PC-3 (cell line): ENCODE data around the gene CACNG1. TPM values are rescaled to one million over a fixed set of nuclear protein-coding genes. Genes with fewer than 3 reads are reported as not detected.

Source experiments
- ATAC-seq: fragments of 200-7000 bp; cut with Tn5 transposase; 2 replicates; pipeline ENCODE4 v1.9.1; 2020; ENCODE audit warnings: mild to moderate bottlenecking, moderate library complexity
- BruUV-seq: library from RNA; stranded (reverse); fragments of 400-500 nt; replicated peaks from 2 replicates; lab custom pipeline; 2021; lab: Mats Ljungman, UMichigan
- CTCF ChIA-PET: fragments of 300-600 bp; sonication (Branson Sonifier 250); formaldehyde crosslinking; loops from one replicate; lab custom pipeline; 2022; ENCODE audit warnings: antibody characterized with exemption; lab: Charles Lee
- POLR2A ChIA-PET: fragments of 300-600 bp; sonication (Branson Sonifier 250); formaldehyde crosslinking; loops from one replicate; lab custom pipeline; 2022; ENCODE audit warnings: antibody characterized with exemption; ENCODE audit not compliant: unreplicated experiment; lab: Charles Lee
- DNase-seq: peaks from one replicate; pipeline ENCODE4 v3.0.0-alpha.2; 2015
- H2AFZ ChIP-seq: fragments of 300-600 bp; sonication (generic); 2 replicates; pipeline ENCODE4 v1.6.0; 2016; ENCODE audit warnings: antibody characterized with exemption, low read length
- H3F3A ChIP-seq: fragments of 300-600 bp; sonication (generic); one replicate; pipeline ENCODE4 v1.6.0; 2017; ENCODE audit warnings: antibody characterized with exemption, low read length, control low read depth, mild to moderate bottlenecking; ENCODE audit not compliant: unreplicated experiment
- H3K27ac ChIP-seq: fragments of 300-600 bp; sonication (generic); 2 replicates; pipeline ENCODE4 v1.5.1; 2016; ENCODE audit warnings: mild to moderate bottlenecking, low read length
- H3K27me3 ChIP-seq: fragments of 300-600 bp; sonication (generic); 2 replicates; pipeline ENCODE4 v1.6.1; 2016; ENCODE audit warnings: low read length, mixed read lengths
- H3K36me3 ChIP-seq: fragments of 300-600 bp; sonication (generic); 2 replicates; pipeline ENCODE4 v1.6.1; 2016; ENCODE audit warnings: low read depth, mixed run types, low read length, mixed read lengths
- H3K4me1 ChIP-seq: fragments of 300-600 bp; sonication (generic); 2 replicates; pipeline ENCODE4 v1.5.1; 2016; ENCODE audit warnings: low read length; ENCODE audit not compliant: insufficient read depth
- H3K4me2 ChIP-seq: fragments of 300-600 bp; sonication (generic); 2 replicates; pipeline ENCODE4 v1.6.0; 2016; ENCODE audit warnings: low read length
- H3K4me3 ChIP-seq: fragments of 300-600 bp; sonication (generic); 2 replicates; pipeline ENCODE4 v1.5.1; 2016; ENCODE audit warnings: mild to moderate bottlenecking, low read length, mixed read lengths
- H3K79me2 ChIP-seq: fragments of 300-600 bp; sonication (generic); 2 replicates; pipeline ENCODE4 v1.6.1; 2017; ENCODE audit warnings: low read length, mixed read lengths
- H3K9ac ChIP-seq: fragments of 300-600 bp; sonication (generic); 2 replicates; pipeline ENCODE4 v1.6.0; 2016; ENCODE audit warnings: mild to moderate bottlenecking, low read length
- H3K9me2 ChIP-seq: fragments of 300-600 bp; sonication (generic); replicated peaks from 2 replicates; pipeline ENCODE4 v1.6.1; 2016; ENCODE audit warnings: mixed run types, low read length, mixed read lengths
- H3K9me3 ChIP-seq: fragments of 300-600 bp; sonication (generic); 2 replicates; pipeline ENCODE4 v1.6.1; 2016; ENCODE audit warnings: low read length, mixed read lengths
- H4K20me1 ChIP-seq: fragments of 300-600 bp; sonication (generic); 2 replicates; pipeline ENCODE4 v1.6.1; 2016; ENCODE audit warnings: low read length, mixed read lengths
- EZH2 ChIP-seq: fragments of 300-600 bp; sonication (generic); IDR thresholded peaks from one replicate; pipeline ENCODE4 v1.6.1; 2017; ENCODE audit warnings: antibody characterized with exemption, mild to moderate bottlenecking, low read length; ENCODE audit not compliant: unreplicated experiment
- EZH2phosphoT487 ChIP-seq: fragments of 300-600 bp; sonication (generic); IDR thresholded peaks from 2 replicates; pipeline ENCODE4 v1.6.1; 2018; ENCODE audit warnings: mild to moderate bottlenecking, antibody characterized with exemption, low read length, borderline replicate concordance
- intact Hi-C: fragments of 100-400 bp; cut with micrococcal nuclease; formaldehyde crosslinking; loops from 2 replicates; pipeline ENCODE4 v1.9.0; 2023
- total RNA-seq: library from RNA; depleted of rRNA; stranded (reverse); fragments of >200 nt; gene quantifications from 2 replicates; pipeline ENCODE4 v1.2.3, GENCODE V29; 2014
- TF ChIP-seq, protein P1 (sequence below): fragments of 300-600 bp; sonication (generic); conservative IDR thresholded peaks from 2 replicates; pipeline ENCODE4 v1.5.1; 2017; ENCODE audit warnings: antibody characterized with exemption, low read depth, mild to moderate bottlenecking, low read length

CACNG1 gene
- total RNA-seq, 1 experiment from 2014 or later, result not detected

DNA sequence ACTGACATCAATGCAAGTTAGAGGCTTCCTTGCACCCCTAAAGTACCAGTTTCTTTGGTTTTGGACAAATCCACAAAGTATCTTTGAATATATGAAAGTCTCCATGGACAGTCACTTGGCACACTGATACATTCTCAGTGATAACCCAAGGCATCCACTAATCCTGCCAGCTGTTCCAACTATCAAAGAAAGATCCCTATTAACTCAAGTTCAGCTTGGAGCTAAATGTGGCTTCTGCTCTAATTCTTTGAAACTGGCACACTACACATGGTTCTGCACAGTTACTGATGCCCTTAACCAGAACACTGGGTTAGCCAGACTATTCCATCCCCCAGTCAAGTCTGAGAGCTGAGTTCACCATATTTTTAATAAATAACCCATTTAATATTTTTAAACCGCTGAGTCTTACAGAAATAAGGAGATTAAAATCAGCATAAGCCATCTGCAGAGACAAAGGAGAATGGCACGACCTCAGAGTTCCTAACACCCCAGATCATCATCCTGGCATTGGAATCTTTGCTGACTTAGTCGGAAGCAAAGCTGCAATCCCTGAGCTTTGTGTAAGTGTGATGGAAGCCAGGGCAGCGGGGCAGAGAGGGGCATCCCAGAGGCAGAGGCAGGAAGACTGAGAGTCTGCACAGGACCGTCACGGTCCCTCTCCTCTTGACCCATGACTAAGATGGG is 6.3 kb downstream of the CACNG1 start:
- Histone ChIP-seq H3K79me2 (no peaks in the 10 kb centered on the region), H3K4me1 (0 out of 2 replicates have a peak, but pooled peaks cover 7% of the 10 kb centered on the region), H3K9me3 (peaks cover 10% of the 10 kb centered on the region; the same call in 1 of the 2 replicates), H3K27ac (no peak overlapping the region), H2AFZ (no peak overlapping the region), H3K9ac (no peak overlapping the region), H3K36me3 (no peaks in the 10 kb centered on the region), H3K4me2 (no peak overlapping the region), H3F3A (no peaks in the 10 kb centered on the region), H3K4me3 (no peak overlapping the region), H3K27me3 (no peaks in the 10 kb centered on the region), H3K9me2 (no peaks in the 10 kb centered on the region), H4K20me1 (no peaks in the 10 kb centered on the region)
- ATAC-seq, result no peak
- DNase-seq, result no peak
- intact Hi-C loops, result no loop called here
- no peak for TF ChIP-seq EZH2phosphoT487
- no peak for TF ChIP-seq EZH2
- TF ChIP-seq, protein P1, sequence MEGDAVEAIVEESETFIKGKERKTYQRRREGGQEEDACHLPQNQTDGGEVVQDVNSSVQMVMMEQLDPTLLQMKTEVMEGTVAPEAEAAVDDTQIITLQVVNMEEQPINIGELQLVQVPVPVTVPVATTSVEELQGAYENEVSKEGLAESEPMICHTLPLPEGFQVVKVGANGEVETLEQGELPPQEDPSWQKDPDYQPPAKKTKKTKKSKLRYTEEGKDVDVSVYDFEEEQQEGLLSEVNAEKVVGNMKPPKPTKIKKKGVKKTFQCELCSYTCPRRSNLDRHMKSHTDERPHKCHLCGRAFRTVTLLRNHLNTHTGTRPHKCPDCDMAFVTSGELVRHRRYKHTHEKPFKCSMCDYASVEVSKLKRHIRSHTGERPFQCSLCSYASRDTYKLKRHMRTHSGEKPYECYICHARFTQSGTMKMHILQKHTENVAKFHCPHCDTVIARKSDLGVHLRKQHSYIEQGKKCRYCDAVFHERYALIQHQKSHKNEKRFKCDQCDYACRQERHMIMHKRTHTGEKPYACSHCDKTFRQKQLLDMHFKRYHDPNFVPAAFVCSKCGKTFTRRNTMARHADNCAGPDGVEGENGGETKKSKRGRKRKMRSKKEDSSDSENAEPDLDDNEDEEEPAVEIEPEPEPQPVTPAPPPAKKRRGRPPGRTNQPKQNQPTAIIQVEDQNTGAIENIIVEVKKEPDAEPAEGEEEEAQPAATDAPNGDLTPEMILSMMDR, result no peak
- ChIA-PET POLR2A (no interaction called here), CTCF (interaction anchor here (0.6 kb wide), 1 partner anchor 150 kb away, joined by 3 read pairs; no protein-coding TSS in a partner anchor)
- BruUV-seq, result no TSS peak

DNA sequence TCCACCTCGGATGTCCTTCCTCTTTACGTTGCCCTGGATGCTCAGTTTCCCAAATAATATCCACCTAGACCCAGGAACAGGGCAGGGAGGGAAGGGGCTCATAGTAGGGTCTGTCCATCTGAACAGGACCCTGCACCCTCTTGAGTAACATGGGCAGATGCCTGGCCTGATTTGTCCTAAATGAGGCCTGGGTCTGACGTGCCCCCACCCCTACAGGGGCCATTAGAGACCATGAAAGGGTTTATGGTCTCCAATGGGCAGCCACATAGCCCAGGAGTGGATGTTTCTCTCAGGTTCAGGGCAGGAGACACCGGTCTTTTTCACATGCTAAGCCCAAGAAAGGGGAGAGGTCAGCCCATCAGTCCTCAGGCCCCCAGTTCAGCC is 6.8 kb downstream of the CACNG1 start:
- Histone ChIP-seq H3K4me2 (no peak overlapping the region), H3K9me2 (no peaks in the 10 kb centered on the region), H3K4me1 (0 out of 2 replicates have a peak, but pooled peaks cover 7% of the 10 kb centered on the region), H3K36me3 (no peaks in the 10 kb centered on the region), H3K27me3 (no peaks in the 10 kb centered on the region), H3K27ac (no peak overlapping the region), H3F3A (no peaks in the 10 kb centered on the region), H3K79me2 (no peaks in the 10 kb centered on the region), H3K4me3 (no peak overlapping the region), H3K9me3 (peaks cover 10% of the 10 kb centered on the region; the same call in 1 of the 2 replicates), H2AFZ (no peak overlapping the region), H3K9ac (no peak overlapping the region), H4K20me1 (no peaks in the 10 kb centered on the region)
- DNase-seq, result no peak
- TF ChIP-seq EZH2 (no peak), EZH2phosphoT487 (no peak)
- TF ChIP-seq, protein P1, result no peak
- intact Hi-C loops, result no loop called here
- no TSS peak for BruUV-seq
- POLR2A ChIA-PET, result no interaction called here
- CTCF ChIA-PET, result interaction anchor here (0.6 kb wide), 1 partner anchor 151 kb away, joined by 3 read pairs; no protein-coding TSS in a partner anchor
- no peak for ATAC-seq

DNA sequence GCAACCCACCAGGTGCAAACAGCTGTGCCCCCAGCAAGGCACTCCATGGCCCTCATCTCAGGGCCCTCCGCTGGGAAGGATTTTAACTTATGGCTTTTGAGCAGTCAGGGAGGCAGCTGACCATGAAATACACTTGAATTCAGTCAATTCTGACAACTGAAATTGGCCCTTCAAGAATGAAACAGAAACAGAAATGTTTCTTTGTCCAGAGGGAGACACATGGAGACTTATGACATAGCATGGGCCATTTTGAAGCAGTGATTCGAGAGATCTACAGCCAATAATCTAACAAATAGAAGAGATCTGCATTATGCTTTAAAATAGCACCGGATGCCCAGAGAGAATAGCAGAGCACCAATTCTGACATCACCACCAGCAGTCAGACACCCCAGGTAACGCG is 7.5 kb downstream of the CACNG1 start:
- no peak overlapping the region for H2AFZ ChIP-seq
- BruUV-seq, result no TSS peak
- H3F3A ChIP-seq, result no peaks in the 10 kb centered on the region
- no peaks in the 10 kb centered on the region for H3K79me2 ChIP-seq
- no peak overlapping the region for H3K9ac ChIP-seq
- ATAC-seq (no peak), DNase-seq (no peak)
- H3K27me3 ChIP-seq, result no peaks in the 10 kb centered on the region
- H3K4me3 ChIP-seq, result no peak overlapping the region
- H3K9me3 ChIP-seq, result peaks cover 10% of the 10 kb centered on the region; the same call in 1 of the 2 replicates
- H3K4me1 ChIP-seq, result 0 out of 2 replicates have a peak, but pooled peaks cover under 1% of the 10 kb centered on the region
- H3K27ac ChIP-seq, result no peak overlapping the region
- TF ChIP-seq, protein P1, result no peak
- TF ChIP-seq EZH2phosphoT487, result no peak
- no peak for TF ChIP-seq EZH2
- POLR2A ChIA-PET, result no interaction called here
- no peaks in the 10 kb centered on the region for H3K36me3 ChIP-seq
- H4K20me1 ChIP-seq, result no peaks in the 10 kb centered on the region
- H3K9me2 ChIP-seq, result no peaks in the 10 kb centered on the region
- intact Hi-C loops, result no loop called here
- no peak overlapping the region for H3K4me2 ChIP-seq
- CTCF ChIA-PET, result no interaction called here
